HG02852 (cell line): ENCODE data around the gene POC5.

Experiments
- ATAC-seq: cut with Tn5 transposase; IDR thresholded peaks from one replicate; pipeline ENCODE4 v1.9.1; 2021; ENCODE audit warnings: mild to moderate bottlenecking, moderate library complexity; ENCODE audit not compliant: unreplicated experiment

Gene POC5

DNA sequence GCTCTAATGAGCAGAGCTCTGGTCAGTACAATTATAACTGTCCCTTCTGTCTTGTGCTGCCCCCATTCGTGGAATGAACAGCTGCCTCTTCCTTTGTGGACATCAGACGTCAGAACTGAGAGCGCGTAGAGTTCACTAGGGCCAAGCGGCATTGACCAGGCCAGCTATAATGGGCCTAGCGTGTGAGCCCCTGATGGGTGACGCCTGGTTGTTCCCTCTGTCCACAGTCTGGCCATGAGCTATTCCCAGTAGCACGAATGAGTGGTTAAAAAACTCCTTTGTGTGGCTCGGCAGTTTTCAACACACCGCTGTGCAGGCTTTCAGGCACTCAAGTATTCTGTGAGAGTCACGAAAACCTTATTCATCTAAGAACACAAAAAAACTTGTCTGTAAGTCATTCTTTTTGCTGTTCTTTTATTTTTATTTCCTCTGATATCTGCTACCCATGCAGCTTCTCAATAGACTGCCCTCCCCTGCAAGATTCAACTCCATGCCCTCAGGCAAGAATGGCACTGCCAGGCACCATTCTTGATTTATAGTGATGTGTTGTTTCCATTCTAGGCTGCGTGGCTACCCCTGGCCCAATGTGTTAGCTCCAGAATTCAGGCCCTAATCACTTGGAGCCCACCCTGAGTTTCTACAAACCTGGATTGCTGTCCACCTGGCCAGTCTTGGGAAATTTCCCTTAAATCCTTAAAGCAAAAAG is 53.5 kb downstream of the POC5 start:
- no peak for ATAC-seq

DNA sequence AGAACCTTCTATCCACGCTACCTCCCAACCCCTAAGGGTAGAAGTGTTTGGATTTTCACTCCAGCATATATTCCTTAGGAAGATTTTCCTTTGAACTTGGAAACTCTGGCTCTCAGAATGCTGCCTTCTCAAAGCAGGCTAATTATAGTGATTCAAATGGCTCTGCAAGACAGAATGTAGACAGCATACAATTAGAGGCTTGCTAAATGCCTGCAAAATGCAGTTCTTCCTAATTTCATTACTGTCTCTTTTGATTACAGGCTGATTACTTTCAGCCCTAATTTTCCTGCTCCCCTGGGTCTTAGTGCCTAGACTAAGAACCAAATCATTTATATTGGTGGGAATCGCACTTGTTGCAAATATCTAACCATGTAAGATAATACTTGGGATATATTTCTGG is 55.2 kb downstream of the POC5 start:
- no peak for ATAC-seq

DNA sequence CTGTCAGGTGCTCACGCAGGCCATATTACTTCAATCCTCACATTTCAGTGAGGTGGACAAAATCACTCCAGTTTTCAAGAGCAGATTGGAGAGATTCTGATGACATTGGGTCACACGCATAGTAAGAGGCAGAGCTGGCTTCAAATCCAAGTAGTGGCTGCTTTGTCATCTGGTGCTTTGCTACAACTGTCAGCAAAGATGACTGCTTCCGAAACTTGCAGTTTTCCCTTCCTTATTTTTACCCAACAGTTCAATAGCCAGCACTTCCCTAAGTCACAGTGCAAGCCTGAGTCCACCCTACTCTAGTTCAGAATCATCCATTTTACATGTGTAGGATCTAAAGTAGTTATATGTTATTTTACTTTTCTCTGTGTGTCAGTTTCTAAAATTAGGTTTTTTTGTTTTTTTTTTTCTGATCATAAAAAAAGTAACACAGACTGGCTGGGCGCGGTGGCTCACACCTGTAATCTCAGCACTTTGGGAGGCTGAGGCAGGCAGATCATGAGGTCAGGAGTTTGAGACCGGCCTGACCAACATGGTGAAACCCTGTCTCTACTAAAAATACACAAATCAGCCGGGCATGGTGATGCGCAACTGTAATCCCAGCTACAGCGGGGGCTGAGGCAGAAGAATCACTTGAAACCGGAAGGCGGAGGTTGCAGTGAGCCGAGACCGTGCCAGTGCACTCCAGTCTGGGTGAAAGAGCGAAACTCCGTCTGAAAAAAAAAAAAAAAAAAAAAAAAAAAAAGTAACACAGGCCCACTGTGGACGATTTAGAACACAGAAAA is 56.4 kb downstream of the POC5 start:
- ATAC-seq: peak; percentile 62

DNA sequence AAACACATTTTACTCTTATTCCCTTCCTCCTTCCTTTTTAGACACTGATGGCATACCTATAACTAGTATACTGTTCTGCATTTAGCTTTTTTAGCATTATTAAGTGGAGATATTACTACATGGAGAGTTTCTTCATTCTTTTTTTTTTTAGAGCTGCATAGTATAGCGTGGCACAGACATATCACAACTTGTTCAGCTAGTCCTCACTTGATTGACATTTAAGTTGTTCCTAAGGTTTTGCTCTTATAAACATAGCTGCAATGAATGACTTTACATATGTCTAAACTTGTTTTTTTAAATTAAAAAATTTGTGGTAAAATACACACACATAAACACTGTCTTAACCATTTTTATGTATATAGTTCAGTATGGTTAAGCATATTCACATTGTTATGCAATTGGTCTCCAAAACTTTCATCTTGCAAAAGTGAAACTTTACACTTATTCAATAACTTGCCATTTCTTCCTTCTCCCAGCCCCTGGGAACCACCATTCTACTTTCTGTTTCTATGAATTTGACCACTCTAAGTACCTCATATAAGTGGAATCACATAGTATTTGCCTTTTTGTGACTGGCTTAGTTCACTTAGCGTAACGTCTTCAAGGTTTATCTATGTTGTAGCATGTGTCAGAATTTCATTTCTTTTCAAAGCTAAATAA is 57.3 kb downstream of the POC5 start:
- ATAC-seq: no peak

DNA sequence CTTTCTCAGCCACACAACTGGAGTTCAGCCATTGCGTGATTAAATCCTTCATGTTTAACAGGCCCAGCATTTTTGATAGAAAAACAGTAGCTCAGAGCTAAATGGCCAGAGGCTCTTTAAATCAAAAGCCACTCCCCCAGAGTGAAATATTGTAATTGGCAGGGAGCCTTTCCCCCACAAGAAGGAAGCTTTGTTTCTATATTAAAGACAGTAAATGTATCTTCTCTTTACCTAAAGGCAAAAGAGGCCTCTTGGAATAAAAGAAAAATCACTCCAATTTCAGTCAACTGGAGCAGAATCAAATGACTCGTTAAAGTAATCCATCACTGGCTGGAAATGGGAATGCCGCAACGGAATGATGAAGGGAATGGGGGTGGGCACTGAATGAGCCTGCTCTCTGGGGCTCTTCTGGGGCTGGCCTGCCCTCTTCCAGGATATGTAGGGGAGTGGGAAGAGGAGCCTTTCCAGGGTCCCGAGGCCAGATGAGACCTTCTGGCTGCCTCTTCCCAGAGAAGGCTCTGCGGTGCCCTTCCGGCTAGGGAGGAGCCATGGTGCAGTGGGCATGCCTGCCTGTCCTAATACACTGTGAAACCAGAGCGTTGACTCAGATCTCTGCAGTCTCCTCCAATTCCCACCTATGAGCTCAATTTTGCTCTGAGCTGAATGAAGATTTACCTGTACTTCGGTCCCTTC is 60.8 kb downstream of the POC5 start:
- no peak for ATAC-seq

DNA sequence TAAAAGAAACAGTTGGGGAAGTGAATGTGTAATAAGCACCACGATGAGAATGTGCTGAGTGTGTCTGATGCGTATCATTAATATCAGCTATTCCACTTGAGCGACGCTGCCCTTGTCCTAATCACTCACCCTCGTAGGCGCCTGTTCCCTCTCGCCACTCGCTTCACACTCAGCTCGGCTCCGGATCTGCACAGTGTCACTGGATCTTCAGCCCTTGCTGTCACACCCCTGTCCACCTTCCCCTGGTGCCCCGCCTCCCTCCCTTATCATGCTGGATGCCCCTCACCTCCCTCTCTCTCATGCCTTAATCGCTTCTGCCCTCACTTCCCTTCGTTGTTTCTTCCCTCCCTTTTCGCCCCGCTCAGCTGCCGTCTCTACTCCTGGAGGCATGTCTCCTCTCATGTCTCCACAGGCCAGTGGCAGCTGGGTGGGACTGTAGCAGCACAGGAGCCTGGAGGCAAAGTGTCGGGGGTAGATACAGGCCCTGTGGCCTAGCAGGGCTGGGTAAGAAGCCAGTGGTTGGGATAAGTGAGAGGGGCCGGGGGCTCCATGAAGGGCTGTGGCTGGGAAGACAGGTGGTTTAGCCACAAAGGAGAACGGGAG is 62.4 kb downstream of the POC5 start:
- ATAC-seq: no peak

DNA sequence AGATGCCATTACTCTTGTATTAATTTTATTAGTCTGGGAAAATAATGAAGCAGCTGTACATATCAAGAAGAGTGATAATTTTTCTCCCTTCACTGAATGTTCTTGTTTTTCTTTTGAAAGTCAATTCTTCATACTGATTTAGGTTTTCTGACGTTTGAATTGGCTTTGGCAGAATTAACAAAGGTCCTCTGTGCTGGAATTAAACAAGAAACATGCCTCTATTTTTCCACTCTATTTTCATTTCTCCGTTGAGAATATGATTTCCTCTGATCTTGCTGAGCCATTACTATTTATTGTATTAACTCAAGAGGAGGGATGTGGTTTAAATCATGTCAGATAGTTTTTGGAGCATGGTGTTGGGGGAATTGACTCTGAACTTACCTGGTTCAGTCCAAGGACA is 63.7 kb downstream of the POC5 start:
- no peak for ATAC-seq

DNA sequence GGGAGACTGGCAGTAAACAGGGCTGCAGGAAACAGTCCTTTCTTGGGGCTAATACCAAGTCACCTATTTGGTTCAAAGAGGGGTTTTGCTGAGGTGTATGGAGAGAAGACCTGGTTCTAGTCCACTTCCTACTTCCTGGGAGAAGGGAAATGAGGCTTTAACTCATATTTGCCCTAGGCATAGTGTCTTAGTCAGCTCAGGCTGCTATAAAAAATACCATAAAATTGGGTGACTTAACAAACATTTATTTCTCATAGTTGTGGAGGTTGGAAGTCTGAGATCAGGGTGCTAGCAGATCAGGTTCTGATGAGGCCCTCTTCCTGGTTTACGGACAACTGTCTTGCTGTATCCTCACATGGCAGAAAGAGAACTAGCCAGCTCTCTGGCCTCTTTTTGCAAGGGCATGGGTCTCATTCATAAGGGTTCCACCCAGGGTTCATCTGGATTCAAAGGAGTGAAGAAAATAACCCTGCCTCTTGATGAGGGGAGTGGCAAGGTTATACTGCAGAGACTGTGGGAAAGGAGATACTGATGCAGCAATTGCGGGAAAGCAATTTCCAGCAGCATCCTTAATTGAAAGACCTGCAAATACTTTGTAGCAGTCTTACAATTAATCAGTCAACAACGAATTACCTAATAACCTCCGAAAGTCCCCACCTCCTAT is 65.5 kb downstream of the POC5 start:
- ATAC-seq: no peak

DNA sequence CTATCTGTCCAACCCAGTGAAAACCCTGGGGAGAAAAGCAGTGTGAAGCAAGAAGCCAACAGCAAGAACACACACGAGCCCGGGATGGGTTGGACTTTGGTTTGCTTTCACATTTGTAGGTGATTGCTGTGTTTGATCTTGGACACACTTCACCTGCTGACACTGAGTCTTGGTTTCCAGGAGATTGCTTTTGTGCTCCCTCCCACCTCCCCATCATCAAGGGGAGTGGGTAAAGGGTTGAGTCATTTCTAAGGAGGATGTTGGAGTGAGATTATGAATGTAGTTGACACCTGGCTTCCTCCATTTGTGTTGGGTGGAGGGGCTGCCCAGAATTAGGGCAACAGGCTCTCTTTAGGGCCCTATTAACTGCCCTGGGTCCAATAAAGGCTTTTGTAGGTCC is 68.5 kb downstream of the POC5 start:
- peak; percentile 91 for ATAC-seq

DNA sequence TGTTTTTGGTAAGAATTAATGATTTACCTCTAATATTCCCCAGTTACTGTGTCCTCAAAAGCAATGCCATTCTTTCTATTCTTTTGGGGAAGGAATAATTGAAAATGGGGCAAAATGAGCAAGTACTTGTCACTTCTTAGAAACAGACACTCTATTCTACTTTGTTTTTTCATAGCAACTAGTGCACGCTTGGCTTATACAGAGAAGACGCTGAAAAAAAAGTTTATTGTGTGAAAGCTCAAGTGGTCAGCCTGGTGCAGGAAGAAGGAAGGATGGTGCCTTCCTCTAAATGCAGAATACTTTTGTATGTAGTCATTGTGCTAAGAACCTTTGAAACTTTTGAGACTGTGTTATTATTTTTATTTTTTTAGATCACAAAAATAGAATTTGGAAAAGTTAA is 76.4 kb downstream of the POC5 start:
- ATAC-seq: no peak

DNA sequence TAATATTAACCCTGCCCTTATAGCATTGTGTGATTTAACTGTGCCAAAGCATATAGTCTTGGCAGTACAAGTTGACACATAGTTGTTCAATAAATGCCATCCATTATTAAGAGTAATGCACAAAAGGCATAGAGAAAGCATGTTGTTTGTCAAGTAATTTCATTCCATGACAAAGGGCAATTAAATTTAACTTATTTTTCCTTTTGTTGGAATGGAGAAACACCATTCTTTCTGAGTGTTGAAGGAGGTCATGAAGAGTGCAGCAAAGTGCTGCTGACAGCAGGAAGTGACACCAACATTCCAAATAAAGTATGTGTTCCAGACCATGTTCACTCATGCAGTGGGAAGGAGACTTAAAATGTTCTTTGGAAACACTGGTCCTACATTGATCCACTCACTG is 76.8 kb downstream of the POC5 start:
- no peak for ATAC-seq

DNA sequence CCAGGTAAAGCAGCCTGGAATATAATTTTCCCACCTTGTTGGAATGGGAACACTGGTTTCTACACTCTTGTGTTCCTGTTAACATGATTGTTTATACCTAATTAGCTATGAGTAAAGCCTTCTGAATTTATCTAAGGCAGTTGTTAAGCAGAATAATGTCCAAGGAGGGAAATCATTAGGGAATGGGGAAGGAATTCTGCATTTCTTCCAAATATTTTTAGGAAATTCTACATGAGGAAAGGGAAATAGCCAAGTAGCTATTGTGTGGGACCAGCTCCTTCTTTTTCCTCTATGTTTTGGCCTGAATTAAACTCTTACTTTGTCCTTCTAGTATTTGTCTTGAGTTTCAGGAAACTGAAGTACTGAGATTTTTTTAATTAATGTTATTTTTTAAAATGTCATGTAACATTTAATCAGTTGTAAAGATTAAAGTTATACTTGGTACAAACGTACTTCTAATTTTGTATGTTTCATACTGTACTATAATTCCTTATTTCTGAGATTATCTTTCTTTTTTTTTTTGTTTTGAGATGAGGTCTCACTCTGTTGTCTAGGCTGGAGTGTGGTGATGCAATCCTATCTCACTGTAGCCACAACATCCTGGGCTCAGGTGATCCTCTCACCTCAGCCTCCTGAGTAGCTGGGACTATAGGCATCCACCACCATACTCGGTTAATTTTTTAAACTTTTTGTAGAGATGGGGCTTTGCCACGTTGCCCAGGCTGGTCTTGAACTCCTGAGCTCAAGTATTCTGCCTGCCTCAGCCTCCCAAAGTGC is 77.5 kb downstream of the POC5 start:
- ATAC-seq: no peak

DNA sequence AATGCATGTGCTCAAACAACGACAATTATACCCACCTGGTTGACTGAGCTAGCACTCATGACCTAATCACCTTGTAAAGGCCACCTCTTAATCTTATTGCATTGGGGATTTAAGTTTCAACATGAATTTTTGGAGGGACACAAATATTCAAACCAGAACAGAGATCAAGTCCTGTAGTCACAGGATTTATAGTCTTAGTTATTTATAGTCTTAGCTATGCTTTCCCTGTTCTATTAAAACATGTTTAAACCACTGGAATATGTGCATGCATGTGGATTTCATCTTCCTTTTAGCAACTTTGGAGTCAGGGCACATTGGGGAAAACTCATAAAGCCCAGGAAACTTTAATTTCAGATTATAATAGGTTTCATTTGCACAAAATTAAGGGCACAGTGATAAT is 79.3 kb downstream of the POC5 start:
- ATAC-seq: no peak

DNA sequence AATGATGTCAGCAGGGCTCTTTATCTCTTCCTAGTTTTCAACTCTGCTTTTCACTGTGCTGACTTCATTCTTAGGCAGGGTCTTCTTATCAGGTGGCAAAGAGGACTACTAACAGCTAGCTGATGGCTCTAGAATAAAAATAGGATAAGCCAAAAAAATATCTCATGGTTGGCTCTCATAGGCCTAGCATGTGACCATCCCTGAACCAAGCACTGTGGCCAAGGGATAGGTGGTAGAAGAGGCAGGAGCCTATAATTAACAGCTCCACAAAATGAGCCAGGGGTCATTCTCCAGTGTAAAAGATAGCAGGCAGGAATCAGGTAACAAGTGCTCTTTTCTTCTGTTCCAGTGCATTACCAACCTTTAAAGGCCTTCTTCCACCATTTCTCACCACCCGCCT is 84.9 kb downstream of the POC5 start:
- no peak for ATAC-seq

DNA sequence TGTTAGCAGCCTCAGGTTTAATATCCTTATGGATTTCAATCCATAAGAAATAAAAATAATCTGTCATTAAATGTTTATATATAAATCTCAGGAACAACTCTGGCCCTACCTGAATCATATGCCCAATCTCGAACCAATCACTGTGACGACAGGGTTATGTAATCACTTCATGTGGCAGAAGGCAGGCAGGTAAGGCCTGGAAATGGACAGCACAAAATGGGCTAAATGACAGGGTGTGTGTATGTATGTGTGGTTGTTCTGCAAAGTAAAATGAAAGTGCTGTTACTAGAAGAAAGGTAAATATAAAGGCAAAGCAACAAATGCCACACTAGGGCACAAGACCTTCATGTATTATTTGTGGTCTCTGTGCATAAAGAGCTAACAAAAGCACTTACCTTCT is 86.4 kb downstream of the POC5 start:
- no peak for ATAC-seq

DNA sequence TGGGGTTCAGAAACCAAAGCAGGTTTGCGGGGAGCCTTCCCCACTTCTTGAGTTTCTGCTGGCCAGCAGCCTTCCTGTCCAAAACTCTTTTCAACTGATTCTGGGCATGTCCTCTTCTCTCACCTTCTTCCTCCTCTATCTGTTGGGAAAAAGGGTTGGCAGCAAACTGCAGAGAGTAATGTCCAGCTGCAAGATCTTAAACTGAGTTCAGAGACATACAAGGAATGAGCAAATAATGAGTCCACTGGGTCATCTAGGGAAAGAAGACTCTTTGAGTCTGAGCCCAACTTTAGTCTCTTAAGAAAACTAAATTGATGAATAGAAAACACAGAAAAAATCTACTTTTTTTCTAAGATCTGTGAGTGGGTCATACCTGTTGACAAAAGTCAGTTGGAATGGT is 89.4 kb downstream of the POC5 start:
- ATAC-seq: no peak

DNA sequence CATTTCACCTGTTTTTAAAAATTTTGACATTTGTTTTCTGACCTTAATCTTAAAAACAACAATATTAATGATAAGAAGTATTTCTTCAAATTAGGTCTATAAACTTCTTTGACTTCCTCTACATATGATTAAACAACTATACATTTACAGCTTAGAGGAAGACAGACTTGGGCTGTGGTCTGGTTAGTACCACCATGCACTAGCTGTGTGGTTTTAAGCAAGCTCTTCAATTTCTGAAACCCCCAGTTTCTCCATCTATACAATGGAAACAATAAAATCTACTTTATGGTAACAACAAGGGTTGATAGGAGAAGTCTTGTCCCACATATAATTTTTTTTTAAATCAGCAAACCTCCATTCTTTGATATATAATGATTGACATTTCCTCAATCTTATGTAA is 90.3 kb downstream of the POC5 start:
- ATAC-seq: no peak
